C4-2B (cell line): Measurements from ENCODE around the gene MPDU1.

ENCODE experiments used
- ZFX ChIP-seq: fragments of 450-650 bp; IDR thresholded peaks from 2 replicates; pipeline ENCODE4 v1.6.1; 2017
- TF ChIP-seq, protein P1 (sequence below): fragments of 450-650 bp; conservative IDR thresholded peaks from 2 replicates; pipeline ENCODE4 v1.5.1; 2017; ENCODE audit warnings: mild to moderate bottlenecking

DNA sequence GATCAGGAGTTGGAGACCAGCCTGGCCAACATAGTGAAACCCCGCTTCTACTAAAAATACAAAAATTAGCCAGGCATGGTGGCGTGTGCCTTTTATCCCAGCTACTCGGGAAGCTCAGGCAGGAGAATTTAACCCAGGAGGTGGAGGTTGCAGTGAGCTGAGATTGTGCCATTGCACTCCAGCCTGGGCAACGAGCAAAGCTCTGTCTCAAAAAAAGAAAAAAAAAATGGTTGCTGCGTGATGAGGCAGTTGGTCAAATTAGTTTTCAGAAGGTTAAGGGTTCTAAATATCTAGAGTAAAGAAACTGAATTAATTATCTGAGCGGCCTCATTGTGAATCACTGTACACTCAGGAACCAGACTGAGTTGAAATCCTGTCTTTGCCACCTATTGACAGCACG is 7.7 kb upstream of the MPDU1 start:
- TF ChIP-seq ZFX, result no peak
- TF ChIP-seq, protein P1, sequence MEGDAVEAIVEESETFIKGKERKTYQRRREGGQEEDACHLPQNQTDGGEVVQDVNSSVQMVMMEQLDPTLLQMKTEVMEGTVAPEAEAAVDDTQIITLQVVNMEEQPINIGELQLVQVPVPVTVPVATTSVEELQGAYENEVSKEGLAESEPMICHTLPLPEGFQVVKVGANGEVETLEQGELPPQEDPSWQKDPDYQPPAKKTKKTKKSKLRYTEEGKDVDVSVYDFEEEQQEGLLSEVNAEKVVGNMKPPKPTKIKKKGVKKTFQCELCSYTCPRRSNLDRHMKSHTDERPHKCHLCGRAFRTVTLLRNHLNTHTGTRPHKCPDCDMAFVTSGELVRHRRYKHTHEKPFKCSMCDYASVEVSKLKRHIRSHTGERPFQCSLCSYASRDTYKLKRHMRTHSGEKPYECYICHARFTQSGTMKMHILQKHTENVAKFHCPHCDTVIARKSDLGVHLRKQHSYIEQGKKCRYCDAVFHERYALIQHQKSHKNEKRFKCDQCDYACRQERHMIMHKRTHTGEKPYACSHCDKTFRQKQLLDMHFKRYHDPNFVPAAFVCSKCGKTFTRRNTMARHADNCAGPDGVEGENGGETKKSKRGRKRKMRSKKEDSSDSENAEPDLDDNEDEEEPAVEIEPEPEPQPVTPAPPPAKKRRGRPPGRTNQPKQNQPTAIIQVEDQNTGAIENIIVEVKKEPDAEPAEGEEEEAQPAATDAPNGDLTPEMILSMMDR, result no peak
